HG03565 (cell line): ENCODE data around the gene ADGRB2.

Experiments used
- ATAC-seq: cut with Tn5 transposase; IDR thresholded peaks from one replicate; pipeline ENCODE4 v1.9.1; 2021; ENCODE audit warnings: mild to moderate bottlenecking, moderate library complexity; ENCODE audit not compliant: unreplicated experiment

Gene ADGRB2

GRCh38 chr1:31783846-31784245 is 19.7 kb upstream of the ADGRB2 start:
- no peak for ATAC-seq

DNA sequence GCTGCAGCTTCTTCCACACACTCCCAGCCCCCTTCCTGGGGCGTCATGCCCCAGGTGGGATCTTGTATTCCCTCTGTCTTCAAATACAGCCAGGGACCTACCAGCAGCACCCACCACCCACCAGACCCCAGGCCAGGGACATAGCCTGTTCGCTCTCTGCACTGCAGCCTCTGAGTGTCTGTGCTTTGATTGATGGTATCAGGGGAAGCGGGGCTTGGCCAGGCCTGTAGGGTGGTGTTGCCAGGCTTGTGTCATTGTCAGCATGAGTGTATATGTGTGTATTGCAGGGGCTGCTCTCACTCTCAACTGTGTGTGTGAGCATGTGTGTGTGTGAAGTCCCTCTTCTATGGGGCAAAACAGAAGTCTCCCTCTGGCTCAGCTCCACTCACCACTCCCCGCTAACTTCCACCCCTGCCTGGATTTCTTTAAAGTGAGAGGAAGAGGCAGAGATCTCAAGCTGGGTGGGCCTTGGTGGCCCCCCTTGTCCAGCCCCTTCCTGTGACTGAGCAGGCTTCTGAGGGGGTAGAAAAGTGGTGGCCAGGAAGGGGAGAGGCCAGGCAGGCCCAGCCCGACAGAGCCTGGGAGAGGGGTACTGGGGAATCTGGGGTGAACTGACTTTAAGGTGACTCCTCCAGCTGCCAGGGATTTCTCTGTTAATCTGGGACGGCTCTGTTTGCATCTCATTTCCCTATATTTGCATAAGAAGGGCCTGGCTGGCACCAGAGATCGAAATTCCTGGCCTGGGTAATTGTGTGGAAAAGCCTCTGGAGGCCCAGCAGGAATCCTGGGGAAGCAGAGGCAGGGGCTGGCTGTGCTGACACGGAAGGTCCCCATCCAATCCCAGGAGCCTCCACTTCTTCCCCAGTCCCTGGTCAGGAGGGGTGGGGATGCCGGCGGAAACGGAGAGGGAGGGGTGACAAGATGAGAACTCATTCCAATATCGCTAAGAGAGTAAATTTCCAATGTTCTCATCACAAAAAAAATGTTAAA is 18.6 kb upstream of the ADGRB2 start:
- ATAC-seq, result no peak

GRCh38 chr1:31781756-31782371 is 17.7 kb upstream of the ADGRB2 start:
- ATAC-seq, result no peak

- ATAC-seq, result no peak
These were observed 17.1 kb upstream of the ADGRB2 start for GRCh38 chr1:31781138-31781755.

DNA sequence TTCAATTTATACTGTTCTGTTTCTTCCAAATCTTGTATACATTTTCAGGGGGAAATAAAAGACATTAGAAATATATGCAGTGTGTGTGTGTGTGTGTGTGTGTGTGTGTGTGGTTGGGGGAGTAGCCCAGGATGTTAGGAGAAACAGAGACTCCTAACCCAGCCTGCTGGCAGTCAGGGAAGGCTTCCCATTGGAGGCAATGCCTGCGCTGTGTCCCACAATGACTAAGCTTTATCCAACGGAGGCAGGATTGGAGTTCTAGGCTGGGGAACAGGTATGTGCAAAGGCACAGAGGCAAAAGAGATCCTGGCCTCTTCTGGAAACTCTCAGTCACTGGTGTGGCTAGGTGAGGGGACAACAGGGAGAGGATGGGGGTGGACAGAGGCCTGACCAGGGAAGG is 16.5 kb upstream of the ADGRB2 start:
- ATAC-seq, result no peak

- no peak for ATAC-seq
These were observed 15.5 kb upstream of the ADGRB2 start for GRCh38 chr1:31779687-31780086.

- no peak for ATAC-seq
These were observed 14.8 kb upstream of the ADGRB2 start for GRCh38 chr1:31778763-31779488.

DNA sequence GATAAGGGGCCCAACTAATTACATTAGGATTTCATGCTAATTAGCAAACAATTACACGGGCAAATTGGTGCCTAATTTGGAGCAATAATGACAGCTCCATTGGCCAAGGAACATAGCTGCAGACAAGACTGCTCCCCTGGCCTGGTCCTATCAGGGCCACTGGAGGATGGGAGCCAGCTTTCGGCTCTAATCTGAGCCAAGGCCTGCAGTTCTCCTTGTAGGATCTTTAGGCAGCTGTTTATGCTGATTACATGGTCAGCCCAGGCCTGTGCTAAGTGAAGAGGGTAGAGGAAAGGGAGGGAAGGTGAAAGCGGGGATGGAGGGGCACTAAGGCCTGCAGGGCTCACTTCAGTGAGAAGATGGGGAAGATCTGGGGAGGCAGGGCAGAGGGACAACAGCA is 12.4 kb upstream of the ADGRB2 start:
- no peak for ATAC-seq

DNA sequence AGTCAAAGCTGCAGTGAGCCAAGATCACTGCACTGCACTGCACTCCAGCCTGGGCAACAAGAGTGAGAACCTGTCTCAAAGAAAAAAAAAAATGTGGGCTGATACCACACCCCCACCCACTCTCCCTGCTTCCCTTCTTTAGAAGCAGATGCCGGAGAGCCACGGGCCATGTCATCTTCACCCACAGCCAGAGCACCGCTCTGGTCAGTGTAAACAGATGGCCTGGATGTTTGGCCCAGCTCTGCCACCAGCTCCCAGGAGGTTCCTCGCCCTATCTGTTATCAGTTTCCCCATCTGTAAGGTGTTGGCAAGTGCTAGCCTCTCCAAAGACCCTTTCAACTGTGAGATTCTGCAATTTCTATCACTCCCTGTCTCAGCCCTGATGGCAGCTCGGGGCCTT is 11.9 kb upstream of the ADGRB2 start:
- ATAC-seq, result no peak

DNA sequence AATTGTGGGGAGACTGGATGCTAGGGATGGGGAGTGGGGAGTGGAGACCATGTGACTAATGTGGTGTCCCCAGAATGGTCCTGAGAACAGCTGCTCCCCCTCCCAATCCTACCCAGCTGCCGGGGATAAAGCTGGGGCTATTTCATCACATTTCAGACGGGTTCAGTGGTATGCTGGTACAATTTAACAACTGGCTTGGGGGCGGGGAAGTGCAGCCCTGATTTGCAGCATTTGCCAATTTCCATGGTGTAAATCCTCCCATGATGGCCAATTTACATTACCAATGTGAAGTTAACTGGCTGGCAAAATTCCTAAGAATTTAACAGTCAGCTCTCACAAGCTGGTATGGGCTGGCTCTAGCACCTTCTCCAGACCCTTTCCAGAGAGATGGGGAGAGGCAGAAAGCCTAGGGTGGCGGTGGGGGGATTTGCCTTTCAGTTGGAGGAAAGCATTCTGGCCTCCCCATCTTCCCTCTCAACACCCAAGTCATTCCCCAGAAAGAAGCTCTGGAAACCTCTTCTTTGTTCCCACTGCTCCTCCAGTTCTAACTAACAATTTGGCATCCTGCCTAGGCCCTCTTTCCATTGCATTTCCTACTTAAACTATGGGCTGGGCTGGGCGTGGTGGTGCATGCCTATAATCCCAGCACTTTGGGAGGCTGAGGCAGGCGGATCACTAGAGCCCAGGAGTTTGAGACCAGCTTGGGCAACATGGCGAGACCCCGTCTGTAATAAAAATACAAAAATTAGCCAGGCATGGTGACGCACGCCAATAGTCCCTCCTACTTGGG is 11.3 kb upstream of the ADGRB2 start:
- no peak for ATAC-seq

DNA sequence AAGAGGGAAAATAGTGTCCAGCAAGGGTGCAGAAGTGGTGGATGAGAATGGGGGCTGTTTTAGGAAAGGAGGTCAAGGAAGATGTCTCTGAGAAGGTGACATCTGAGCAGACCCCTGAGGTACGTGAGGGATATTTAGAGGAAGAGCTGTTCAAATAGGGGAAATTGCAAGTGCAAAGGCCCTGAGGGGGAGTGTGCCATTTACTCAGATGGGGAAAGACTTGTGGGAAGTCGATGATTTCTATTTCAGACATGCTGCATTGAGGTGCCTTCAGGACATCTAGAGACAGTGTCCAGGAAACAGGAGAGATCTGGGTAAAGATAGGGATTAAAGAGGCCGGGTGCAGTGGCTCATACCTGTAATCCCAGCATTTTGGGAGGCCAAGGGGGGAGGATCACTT is 10.4 kb upstream of the ADGRB2 start:
- no peak for ATAC-seq

- ATAC-seq, result no peak
These were observed 9.7 kb upstream of the ADGRB2 start for GRCh38 chr1:31773861-31774260.

DNA sequence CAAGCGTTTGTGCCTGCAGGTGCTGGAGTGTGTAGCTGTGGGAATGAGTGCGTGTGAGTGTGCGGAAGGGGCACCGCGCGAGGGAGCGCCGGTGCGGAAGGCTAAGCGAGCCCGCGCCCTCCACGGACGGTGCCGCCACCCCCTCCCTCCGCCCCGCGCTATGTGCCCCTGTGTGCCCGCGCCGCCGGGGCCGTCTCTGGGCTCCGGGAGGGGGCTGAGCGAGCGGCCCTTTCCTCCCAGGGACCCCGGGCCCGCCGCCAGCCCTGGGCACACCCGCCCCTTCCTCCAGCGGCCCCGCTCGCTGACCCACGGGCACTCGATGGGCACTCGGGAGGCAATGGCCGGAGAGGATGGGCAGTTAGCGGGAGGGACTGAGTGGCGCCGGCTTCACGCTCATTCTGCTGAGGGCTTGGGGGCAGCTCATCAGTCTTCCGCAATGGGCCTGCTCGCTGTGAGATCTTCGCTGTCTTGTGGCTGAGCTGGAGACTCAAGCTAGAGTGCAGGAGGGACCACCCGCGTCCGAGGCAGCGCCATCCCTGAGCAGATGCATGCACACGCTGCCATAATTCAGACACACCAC is 8.6 kb upstream of the ADGRB2 start:
- no peak for ATAC-seq

DNA sequence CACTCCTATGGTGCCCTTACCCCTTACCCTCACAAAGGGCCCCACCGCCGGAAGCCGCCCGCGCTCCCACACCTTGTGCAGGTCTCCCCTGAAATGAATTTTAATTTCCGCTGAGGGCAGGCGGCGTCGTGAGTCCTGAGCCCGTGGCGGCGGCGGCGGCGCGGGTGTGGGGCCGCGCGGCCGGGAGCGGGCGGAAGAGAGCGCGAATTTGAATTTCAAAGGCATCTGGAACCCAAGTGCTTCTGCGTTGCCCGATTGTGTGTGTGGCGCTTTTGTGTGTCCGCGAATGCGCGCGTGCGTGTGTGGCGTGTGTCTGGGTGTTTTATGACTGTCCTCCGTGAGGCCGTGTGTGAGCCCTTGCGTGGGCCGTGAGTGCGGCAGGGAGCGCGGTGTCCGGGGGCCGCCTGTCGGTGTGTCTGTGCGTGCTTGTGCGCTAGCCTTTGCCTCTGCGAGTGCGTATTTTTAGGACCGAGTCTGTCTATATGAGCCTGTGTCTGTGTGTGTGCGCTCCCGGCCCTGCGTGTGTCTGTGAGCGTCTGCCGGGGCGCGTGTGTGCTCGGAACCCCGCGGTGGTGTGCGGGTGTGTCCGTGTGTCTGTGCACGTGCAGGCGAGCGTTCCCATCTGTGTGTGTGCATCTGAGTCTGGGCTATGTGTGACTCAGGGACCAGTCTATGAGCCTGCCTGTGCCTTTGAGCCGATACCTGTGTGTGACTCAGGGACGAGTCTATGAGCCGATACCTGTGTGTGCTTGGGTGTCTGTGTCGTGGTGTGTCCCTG is 7.9 kb upstream of the ADGRB2 start:
- ATAC-seq, result no peak

GRCh38 chr1:31769720-31770390 is 5.7 kb upstream of the ADGRB2 start:
- no peak for ATAC-seq

- no peak for ATAC-seq
These were observed 5.0 kb upstream of the ADGRB2 start for GRCh38 chr1:31768939-31769704.

- no peak for ATAC-seq
These were observed 4.3 kb upstream of the ADGRB2 start for GRCh38 chr1:31768407-31768907.

DNA sequence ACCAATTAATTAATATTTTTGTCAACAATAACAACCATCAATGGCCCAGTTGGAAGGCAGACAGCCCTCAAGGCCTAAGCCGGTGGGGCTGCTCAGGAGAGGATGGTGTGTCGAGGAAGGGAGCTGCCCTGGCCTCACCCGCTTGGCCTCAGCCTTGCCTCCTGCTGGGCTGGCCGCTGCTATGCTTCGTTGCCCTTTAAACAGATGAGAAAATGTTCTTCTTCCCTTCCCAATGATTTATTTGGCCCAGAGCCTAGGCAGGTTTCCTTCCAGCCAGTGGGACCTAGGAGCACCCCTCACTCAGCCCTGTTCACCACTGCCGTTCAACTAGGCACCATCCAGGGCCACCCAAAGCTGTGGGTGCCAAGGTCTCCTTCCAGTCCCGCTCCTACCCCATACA is 3.1 kb upstream of the ADGRB2 start:
- no peak for ATAC-seq
